ENCODE data around the gene NAGLU. TPM values are rescaled to one million over a fixed set of nuclear protein-coding genes. Genes with fewer than 3 reads are reported as not detected.
A peak's percentile ranks its signal among the peaks of the same experiment; 100 is the strongest.

Gene NAGLU
- total RNA-seq, 2 donors from 2014 or later, result 19.6 to 22.1 TPM

DNA sequence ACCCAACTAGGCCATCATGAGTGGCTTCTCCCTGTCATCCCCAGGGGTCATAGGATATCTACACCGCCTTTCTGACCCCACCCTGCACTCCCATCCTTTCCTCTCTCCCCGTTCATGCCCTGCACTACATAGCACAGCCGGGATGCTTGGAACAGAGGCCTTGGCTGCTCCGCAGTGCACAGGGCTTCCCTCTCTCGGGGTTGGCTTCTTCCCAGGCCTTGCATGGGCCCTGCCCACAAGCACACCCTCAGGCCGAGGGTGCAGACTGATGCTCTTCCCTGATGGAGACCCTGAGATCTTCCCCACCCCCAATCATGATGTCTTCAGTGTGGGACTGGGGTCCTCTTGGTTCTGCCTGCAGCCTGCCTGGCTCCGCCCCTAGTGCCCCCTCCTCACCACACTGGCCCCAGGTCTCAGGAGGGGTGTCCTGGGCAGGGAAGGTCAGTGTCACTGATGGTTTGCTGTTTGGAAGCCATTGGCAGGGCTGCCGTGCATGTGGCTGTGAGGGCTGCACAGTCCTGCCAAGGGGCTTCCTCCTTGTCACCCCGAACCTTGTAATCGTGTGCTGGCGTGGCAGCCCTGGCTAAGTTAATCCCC lies 14.3 kb upstream of the NAGLU start:
- no peak for DNase-seq (ENCODE audit: low spot score)
- peak overlapping the region; percentile 91 to 98 for H3K27ac ChIP-seq
- H3K27me3 ChIP-seq, result no peaks in the 10 kb centered on the region
- TF ChIP-seq, protein P1, sequence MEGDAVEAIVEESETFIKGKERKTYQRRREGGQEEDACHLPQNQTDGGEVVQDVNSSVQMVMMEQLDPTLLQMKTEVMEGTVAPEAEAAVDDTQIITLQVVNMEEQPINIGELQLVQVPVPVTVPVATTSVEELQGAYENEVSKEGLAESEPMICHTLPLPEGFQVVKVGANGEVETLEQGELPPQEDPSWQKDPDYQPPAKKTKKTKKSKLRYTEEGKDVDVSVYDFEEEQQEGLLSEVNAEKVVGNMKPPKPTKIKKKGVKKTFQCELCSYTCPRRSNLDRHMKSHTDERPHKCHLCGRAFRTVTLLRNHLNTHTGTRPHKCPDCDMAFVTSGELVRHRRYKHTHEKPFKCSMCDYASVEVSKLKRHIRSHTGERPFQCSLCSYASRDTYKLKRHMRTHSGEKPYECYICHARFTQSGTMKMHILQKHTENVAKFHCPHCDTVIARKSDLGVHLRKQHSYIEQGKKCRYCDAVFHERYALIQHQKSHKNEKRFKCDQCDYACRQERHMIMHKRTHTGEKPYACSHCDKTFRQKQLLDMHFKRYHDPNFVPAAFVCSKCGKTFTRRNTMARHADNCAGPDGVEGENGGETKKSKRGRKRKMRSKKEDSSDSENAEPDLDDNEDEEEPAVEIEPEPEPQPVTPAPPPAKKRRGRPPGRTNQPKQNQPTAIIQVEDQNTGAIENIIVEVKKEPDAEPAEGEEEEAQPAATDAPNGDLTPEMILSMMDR (IDR thresholded peaks at IDR 0.05), result no peak
- H3K36me3 ChIP-seq, result no peaks in the 10 kb centered on the region
- no peaks in the 10 kb centered on the region for H3K9me3 ChIP-seq
- no peak overlapping the region for H3K4me3 ChIP-seq
- H3K4me1 ChIP-seq, result peaks cover 4 to 85% of the 10 kb centered on the region in 2 donors

DNA sequence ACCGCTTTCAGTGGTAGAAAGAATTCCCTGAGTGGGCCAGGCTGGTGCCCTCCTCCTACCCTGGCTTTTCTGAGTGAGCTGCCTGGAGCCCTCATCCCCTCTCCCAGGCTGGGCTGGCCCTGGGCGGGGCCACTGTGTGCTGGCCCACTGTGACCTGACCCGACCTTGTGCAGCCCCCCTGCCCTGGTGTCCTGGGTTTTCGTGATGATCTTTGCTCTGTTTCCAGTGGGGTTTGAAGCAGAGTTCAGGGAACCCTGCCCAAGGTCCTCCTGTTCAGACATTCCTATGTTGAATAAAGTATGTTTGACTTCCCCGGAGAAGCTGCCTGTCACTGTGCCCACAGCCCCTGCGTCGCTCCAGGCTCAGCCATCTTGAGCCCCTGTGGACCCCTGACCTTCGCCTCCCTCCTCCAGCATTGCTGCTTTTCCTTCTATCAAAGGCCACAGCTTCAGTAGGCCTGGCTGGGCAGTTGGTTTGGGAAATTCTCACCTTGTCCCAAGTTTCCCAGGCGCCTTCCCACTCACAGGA lies 13.7 kb upstream of the NAGLU start:
- peaks cover 4 to 85% of the 10 kb centered on the region in 2 donors for H3K4me1 ChIP-seq
- TF ChIP-seq, protein P1 (IDR thresholded peaks at IDR 0.05), result no peak
- H3K4me3 ChIP-seq, result no peak overlapping the region
- no peak for DNase-seq (ENCODE audit: low spot score)
- no peaks in the 10 kb centered on the region for H3K9me3 ChIP-seq
- peak overlapping the region; percentile 91 to 98 for H3K27ac ChIP-seq
- no peaks in the 10 kb centered on the region for H3K27me3 ChIP-seq
- H3K36me3 ChIP-seq, result no peaks in the 10 kb centered on the region

DNA sequence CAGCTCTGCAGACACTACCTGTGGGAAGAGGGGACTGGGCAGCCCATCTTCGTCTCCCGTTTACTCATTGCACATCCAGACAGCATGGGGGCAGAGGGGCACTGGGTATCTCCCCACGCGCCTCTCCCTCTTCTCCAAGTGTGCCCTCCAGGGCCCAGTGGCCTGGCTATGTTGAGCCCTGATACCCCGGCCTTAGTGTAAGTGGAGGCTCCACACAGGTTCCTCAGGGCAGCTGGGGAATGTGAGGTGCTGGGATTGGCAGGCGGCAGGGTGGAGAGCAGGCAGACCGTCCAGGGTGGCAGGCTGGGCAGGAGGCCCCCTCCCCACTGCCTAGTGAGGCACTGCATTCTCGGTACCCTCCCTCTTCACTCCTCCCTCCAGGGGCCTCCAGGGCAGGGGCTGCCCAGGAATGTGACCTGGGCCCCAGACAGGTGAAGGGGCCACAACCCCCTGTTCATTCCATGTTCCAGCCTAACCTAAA lies 13.2 kb upstream of the NAGLU start:
- H3K9me3 ChIP-seq, result no peaks in the 10 kb centered on the region

DNA sequence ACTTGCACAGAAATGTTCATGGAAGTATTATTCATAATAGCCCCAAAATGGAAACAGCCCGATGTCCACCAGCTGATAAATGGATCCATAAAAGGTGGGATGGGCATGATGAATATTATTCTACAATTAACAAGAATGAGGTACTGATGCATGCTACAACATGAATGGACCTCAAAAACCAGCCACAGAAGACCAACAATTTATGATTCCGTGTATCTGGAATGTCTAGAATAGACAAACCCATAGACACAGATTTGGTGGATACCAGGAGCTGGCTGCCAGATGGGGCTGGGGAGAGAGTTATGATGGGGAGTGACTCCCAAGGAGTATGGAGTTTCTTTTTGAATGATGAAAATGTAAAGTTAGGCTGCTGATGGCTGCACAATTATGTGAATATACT lies 10.8 kb upstream of the NAGLU start:
- H3K4me1 ChIP-seq, result peaks cover 0 to 58% of the 10 kb centered on the region in 2 donors
- H3K4me3 ChIP-seq, result no peak overlapping the region
- H3K36me3 ChIP-seq, result no peaks in the 10 kb centered on the region
- H3K27me3 ChIP-seq, result no peaks in the 10 kb centered on the region
- H3K27ac ChIP-seq, result peak overlapping the region; percentile 60 to 62
- no peak for DNase-seq (ENCODE audit: low spot score)
- TF ChIP-seq, protein P1 (IDR thresholded peaks at IDR 0.05), result no peak
- no peaks in the 10 kb centered on the region for H3K9me3 ChIP-seq

More for the DNA sequence above, 13.2 kb upstream of the NAGLU start:
- DNase-seq (ENCODE audit: low spot score), result no peak
- Histone ChIP-seq H3K27ac (peak overlapping the region; percentile 91 to 98), H3K36me3 (no peaks in the 10 kb centered on the region), H3K27me3 (no peaks in the 10 kb centered on the region), H3K4me3 (no peak overlapping the region), H3K4me1 (peaks cover 2 to 82% of the 10 kb centered on the region in 2 donors)
- TF ChIP-seq, protein P1 (IDR thresholded peaks at IDR 0.05), result no peak

DNA sequence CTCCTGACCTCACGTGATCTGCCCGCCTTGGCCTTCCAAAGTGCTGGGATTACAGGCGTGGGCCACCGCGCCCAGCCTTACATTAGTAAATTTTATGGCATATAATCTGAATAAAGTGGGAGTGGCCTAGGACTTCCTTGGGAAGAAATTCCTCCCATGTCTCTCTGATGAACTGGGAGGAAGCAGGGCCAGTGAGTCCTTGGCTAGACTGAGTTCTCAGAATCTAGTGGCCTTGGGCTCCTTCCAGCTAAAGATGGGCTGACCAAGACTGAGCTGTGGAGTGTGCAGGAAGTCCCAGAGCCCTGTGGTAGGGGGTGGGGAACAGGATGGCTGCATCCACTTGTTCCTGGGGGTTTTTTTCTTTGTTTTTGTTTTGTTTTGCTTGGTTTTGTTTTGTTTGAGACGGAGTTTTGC lies 10.0 kb upstream of the NAGLU start:
- H3K36me3 ChIP-seq, result no peaks in the 10 kb centered on the region
- H3K27ac ChIP-seq, result peak overlapping the region; percentile 60 to 62
- H3K9me3 ChIP-seq, result no peaks in the 10 kb centered on the region
- no peak for DNase-seq (ENCODE audit: low spot score)
- TF ChIP-seq, protein P1 (IDR thresholded peaks at IDR 0.05), result no peak
- H3K27me3 ChIP-seq, result no peaks in the 10 kb centered on the region
- no peak overlapping the region for H3K4me3 ChIP-seq
- H3K4me1 ChIP-seq, result peaks cover 0 to 50% of the 10 kb centered on the region in 2 donors

Measured in right atrium auricular region (tissue), 2 donors.